ENCODE data around the gene PITPNC1.

Gene PITPNC1

DNA sequence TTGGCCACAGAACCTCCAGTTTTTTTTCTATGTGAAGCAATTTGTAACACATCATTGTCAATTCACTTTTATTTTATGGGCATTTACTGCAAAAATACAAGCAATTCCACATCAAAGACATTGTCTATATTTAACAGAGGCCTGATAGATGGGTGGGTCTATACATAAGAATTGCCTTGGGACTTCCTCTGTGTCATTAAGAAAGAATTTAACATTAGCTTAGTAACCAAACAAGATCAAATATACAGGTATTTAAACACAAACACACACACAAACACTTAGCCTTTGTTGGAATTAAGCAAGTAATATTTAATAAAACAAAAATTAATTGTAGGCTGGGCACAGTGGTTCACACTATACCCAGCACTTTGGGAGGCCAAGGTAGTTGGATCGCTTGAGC lies 4.3 kb upstream of the PITPNC1 start:
- TF ChIP-seq, protein P1, sequence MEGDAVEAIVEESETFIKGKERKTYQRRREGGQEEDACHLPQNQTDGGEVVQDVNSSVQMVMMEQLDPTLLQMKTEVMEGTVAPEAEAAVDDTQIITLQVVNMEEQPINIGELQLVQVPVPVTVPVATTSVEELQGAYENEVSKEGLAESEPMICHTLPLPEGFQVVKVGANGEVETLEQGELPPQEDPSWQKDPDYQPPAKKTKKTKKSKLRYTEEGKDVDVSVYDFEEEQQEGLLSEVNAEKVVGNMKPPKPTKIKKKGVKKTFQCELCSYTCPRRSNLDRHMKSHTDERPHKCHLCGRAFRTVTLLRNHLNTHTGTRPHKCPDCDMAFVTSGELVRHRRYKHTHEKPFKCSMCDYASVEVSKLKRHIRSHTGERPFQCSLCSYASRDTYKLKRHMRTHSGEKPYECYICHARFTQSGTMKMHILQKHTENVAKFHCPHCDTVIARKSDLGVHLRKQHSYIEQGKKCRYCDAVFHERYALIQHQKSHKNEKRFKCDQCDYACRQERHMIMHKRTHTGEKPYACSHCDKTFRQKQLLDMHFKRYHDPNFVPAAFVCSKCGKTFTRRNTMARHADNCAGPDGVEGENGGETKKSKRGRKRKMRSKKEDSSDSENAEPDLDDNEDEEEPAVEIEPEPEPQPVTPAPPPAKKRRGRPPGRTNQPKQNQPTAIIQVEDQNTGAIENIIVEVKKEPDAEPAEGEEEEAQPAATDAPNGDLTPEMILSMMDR (IDR thresholded peaks at IDR 0.05; ENCODE audit: insufficient read depth, low read depth, low read length, missing control alignments) = no peak
- H3K4me3 ChIP-seq (ENCODE audit: low read depth, low read length) = no peak overlapping the region
- DNase-seq (ENCODE audit: low read depth) = no peak

DNA sequence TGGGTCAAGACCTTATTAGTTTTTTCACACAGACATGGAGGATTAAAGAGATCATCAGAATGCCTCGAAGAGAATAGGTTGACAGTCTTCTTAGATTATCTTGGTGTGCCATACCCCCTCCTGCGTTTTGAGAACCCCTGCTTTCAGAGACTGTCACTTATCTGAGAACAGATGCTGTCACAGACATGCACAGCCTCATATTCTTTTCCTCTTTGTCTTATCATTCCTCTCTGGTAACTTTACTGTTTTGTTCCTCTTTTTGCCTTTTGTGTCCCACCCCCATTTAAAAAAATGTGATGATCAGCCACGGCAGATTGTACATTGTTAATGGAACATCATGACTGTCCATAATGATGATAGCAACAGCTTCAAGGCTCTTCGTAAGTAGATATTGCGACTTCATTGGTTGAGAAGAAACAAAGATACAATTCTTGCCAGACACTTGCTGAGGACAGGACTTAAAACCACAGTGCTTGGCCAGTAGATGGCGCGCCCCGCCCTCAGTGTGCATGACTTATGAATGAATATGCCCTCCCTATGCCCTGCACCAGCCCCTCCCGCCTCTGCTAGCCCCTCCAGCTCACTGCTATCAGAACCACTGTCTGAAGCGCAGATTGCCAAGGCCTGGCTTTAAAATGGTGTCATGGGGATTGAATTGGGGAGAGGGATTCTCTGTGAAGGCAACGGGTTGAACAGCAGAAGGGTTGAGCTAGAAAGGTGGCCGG lies 2.6 kb upstream of the PITPNC1 start:
- peak; percentile 94 for DNase-seq (ENCODE audit: low read depth)
- TF ChIP-seq, protein P1 (IDR thresholded peaks at IDR 0.05; ENCODE audit: insufficient read depth, low read depth, low read length, missing control alignments) = peak; percentile 90
- no peak overlapping the region for H3K4me3 ChIP-seq (ENCODE audit: low read depth, low read length)

DNA sequence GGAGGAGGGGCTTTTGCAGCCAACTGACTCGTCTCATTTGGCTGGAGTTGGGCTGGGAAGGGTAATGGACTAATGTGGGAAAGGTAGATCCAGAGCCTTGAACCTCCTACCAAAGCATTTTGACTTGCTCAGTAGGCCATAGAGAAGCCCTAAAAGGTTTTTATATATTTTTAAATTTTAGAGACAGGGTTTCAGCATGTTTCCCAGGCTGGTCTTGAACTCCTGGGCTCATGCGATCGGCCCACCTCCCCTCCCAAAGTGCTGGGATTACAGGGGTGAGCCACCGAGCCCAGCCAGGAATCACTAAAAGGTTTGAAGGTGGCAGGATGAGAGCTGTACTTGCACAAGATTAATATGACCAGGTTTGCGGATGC lies 2.0 kb upstream of the PITPNC1 start:
- no peak for DNase-seq (ENCODE audit: low read depth)
- no peak overlapping the region for H3K4me3 ChIP-seq (ENCODE audit: low read depth, low read length)
- TF ChIP-seq, protein P1 (IDR thresholded peaks at IDR 0.05; ENCODE audit: insufficient read depth, low read depth, low read length, missing control alignments) = no peak

DNA sequence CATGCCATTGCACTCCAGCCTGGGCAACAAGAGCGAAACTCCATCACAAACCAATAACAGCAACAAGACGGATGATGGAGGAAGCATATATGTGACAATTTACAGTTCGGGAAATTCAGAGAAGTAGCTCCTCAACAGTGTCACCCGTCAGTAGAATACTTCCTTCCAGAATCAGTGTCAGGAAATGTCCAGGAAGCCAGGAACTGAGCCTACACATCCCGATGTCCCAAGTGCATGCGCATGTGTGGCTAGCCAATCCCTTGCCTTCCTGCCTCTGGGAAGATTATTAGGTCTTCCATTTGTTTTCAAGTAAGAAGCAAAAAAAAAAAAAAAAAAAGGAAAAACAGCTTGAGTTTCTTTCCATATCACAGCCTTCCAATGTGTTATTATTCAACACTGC lies 1.4 kb upstream of the PITPNC1 start:
- TF ChIP-seq, protein P1 (IDR thresholded peaks at IDR 0.05; ENCODE audit: insufficient read depth, low read depth, low read length, missing control alignments) = no peak
- no peak for DNase-seq (ENCODE audit: low read depth)
- H3K4me3 ChIP-seq (ENCODE audit: low read depth, low read length) = no peak overlapping the region

DNA sequence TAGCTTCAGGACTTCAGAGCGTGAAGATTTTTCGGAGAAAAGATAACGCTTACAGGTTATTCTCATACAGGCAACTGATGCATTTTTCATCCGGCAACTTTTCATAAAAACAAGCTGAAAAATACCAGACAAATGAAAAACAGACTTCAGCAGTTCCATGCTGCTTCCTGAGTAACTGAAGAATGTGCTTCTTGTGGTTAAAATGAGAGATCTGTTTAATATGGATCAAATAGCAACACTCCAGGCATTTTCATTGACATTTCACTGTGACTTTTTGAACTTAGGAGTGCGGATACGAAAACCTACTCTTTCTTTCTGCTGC lies 705 bp upstream of the PITPNC1 start:
- H3K4me3 ChIP-seq (ENCODE audit: low read depth, low read length) = peak overlapping the region; percentile 63

DNA sequence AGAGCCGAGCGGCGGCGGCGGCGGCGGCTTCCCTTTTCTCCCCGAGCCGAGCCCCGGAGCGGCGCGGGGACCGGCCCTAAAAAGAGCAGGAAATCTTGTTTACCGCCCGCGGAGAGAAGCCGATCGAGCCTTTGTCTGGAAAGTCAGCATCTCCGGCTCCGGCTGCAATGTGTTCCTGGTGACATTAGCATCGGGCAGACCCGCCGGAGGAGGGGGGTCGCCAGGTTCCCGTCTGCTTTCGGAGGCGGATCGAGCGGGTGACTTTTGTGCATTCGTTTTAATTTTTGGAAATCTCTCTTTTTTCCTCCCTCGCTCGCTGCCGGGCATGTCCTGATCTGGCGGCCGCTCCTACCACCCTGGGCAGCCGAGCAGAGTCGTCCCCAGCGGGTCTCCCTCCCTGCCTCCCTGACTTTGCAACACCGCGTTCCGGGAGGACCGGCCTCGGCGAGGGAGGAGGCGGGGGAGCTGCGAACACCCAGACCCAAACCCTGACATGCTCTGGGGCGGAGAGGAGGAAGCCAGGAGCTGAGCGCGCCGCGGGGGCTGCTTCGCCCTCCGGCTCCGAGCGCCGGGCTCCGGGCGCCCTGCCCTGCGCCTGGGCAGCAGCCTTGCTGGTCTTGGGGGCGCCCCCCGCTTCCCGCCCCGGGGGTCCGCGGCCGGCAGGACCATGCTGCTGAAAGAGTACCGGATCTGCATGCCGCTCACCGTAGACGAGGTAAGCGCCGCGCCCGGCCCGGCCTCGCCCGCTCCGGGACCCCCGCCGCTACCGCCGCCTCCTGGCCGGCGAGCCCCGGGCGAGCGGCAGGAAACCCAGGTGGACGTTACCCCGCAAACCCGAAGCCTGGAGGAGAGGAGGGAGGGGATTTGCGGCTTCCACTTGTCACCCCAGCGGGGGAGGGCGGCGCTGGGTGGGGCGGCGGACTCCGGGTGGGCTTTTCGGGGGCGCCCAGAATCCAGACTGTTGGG lies 690 bp downstream of the PITPNC1 start:
- peak overlapping the region; percentile 63 for H3K4me3 ChIP-seq (ENCODE audit: low read depth, low read length)
- DNase-seq (ENCODE audit: low read depth) = peak; percentile 66
- TF ChIP-seq, protein P1 (IDR thresholded peaks at IDR 0.05; ENCODE audit: insufficient read depth, low read depth, low read length, missing control alignments) = peak; percentile 36

More for the DNA sequence above, 705 bp upstream of the PITPNC1 start:
- TF ChIP-seq, protein P1 (IDR thresholded peaks at IDR 0.05; ENCODE audit: insufficient read depth, low read depth, low read length, missing control alignments) = no peak
- no peak for DNase-seq (ENCODE audit: low read depth)
